ENCODE measurements around the gene BUD23. TPM values are rescaled to one million over a fixed set of nuclear protein-coding genes. Genes with fewer than 3 reads are reported as not detected.

The BUD23 gene
- total and polyA plus RNA-seq, 4 donors, result 19.1 to 52.6 (median 37.8) TPM

DNA sequence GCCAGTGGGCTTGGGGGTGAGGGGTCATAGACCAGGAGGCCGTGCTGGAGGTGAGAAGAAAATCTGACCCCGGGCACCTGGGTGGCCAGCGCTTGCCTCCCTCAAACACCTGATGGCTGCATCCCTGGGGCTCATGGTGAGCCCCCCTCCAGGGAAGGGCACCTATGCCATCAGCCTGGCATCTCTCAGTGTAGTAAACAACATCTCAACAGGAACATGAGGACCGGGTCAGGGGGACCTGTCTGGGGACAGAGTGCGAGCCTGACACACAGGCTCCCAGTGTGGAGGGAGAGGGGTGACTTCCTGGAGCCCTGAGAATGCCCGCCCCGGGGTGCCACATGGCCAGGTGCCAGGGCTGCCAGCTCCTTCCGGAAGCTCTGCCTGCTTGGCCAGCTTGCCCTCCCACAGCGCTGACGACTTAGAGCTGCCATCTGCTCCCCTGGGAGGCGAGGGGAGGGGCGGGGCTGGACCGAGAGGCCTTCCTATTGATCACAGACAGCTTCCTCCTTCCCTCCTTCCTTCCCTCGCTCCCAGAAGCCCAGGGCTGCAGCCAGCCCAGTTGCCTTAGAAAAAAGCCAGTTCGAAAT lies 23.7 kb downstream of the BUD23 start:
- WGBS, result 77% methylated on average over 15 of the region's 15 CpGs
- no peak for DNase-seq (ENCODE audit: low spot score)
- H3K9ac ChIP-seq (ENCODE audit: low read depth in 1 of 2, low read length in 2 of 2), result no peak overlapping the region

More for the DNA sequence above, 23.7 kb downstream of the BUD23 start:
- no peak overlapping the region for H3K4me3 ChIP-seq (ENCODE audit: low read depth in 1 of 3, low read length in 3 of 3)
- no peak overlapping the region for H3K27ac ChIP-seq (ENCODE audit: low read depth in 1 of 2, low read length in 2 of 2)
- TF ChIP-seq FOXA1 (IDR thresholded peaks at IDR 0.05), result no peak
- TF ChIP-seq HNF4A (conservative IDR thresholded peaks at IDR 0.05), result no peak
- no peak for TF ChIP-seq NR2F2 (IDR thresholded peaks at IDR 0.05)
- no peak for TF ChIP-seq RXRA (IDR thresholded peaks at IDR 0.05)
- no peak for TF ChIP-seq EGR1 (IDR thresholded peaks at IDR 0.05; ENCODE audit: low read depth in 2 of 2)
- no peak for TF ChIP-seq GABPA (IDR thresholded peaks at IDR 0.05 in 1 of 2, conservative IDR thresholded peaks at IDR 0.05 in 1 of 2)
- TF ChIP-seq ZBTB33 (IDR thresholded peaks at IDR 0.05), result no peak
- no peak for TF ChIP-seq REST (IDR thresholded peaks at IDR 0.05)
- TF ChIP-seq TAF1 (conservative IDR thresholded peaks at IDR 0.05), result no peak
- no peak for TF ChIP-seq FOXA2 (IDR thresholded peaks at IDR 0.05)
- no peak for TF ChIP-seq SP1 (IDR thresholded peaks at IDR 0.05)
- no peak for TF ChIP-seq JUND (IDR thresholded peaks at IDR 0.05)
- TF ChIP-seq ATF3 (IDR thresholded peaks at IDR 0.05), result no peak
- TF ChIP-seq, protein P1, sequence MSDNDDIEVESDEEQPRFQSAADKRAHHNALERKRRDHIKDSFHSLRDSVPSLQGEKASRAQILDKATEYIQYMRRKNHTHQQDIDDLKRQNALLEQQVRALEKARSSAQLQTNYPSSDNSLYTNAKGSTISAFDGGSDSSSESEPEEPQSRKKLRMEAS (IDR thresholded peaks at IDR 0.05), result no peak
- TF ChIP-seq, protein P2, sequence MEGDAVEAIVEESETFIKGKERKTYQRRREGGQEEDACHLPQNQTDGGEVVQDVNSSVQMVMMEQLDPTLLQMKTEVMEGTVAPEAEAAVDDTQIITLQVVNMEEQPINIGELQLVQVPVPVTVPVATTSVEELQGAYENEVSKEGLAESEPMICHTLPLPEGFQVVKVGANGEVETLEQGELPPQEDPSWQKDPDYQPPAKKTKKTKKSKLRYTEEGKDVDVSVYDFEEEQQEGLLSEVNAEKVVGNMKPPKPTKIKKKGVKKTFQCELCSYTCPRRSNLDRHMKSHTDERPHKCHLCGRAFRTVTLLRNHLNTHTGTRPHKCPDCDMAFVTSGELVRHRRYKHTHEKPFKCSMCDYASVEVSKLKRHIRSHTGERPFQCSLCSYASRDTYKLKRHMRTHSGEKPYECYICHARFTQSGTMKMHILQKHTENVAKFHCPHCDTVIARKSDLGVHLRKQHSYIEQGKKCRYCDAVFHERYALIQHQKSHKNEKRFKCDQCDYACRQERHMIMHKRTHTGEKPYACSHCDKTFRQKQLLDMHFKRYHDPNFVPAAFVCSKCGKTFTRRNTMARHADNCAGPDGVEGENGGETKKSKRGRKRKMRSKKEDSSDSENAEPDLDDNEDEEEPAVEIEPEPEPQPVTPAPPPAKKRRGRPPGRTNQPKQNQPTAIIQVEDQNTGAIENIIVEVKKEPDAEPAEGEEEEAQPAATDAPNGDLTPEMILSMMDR (IDR thresholded peaks at IDR 0.05; ENCODE audit: low read depth, low read length, missing input control), result no peak
- no peak for TF ChIP-seq RAD21 (IDR thresholded peaks at IDR 0.05)
- peaks cover 0 to 2% (median 0%) of the 10 kb centered on the region in 4 donors for H3K36me3 ChIP-seq (ENCODE audit: control insufficient read depth in 4 of 4, insufficient read depth in 3 of 4, low read depth in 1 of 4, low read length in 3 of 4)
- H3K4me1 ChIP-seq (ENCODE audit: control insufficient read depth in 4 of 4, insufficient read depth in 4 of 4, low read length in 3 of 4), result no peaks in the 10 kb centered on the region
- no peaks in the 10 kb centered on the region for H3K27me3 ChIP-seq (ENCODE audit: control insufficient read depth in 4 of 4, insufficient read depth in 4 of 4, low read length in 3 of 4)
- no peaks in the 10 kb centered on the region for H3K9me3 ChIP-seq (ENCODE audit: control insufficient read depth in 4 of 4, low read length in 3 of 4)
